Natural killer cell (primary cell): ENCODE results near the gene SSX1. TPM values are rescaled to one million over a fixed set of nuclear protein-coding genes. Genes with fewer than 3 reads are reported as not detected.
"Not testable (repeated sequence)": the region's sequence is repeated elsewhere in the genome, so short reads cannot be mapped to it uniquely, and the experiment has no call there.

ENCODE experiments used
- ATAC-seq, 3 donors: fragments of 150-1000 bp in 2 of 3; fragments of 200-7000 bp in 1 of 3; cut with Tn5 transposase; 1 replicate in 1 of 3; 2 replicates in 2 of 3; pipeline ENCODE4 v1.10.0; 2021; ENCODE audit warnings: mild to moderate bottlenecking in 2 of 3, moderate library complexity in 2 of 3
- DNase-seq, 2 donors: peaks; one replicate each; pipeline versions ENCODE4 v3.0.0 to v3.0.0-alpha.2; 2013 to 2021; ENCODE audit warnings: mixed read lengths in 1 of 2
- H3K27ac ChIP-seq: one replicate; pipeline ENCODE4 v1.5.1; 2013; ENCODE audit warnings: mild to moderate bottlenecking, low read length
- H3K27me3 ChIP-seq: one replicate; pipeline ENCODE4 v1.6.1; 2013; ENCODE audit warnings: low read length; ENCODE audit not compliant: control insufficient read depth, insufficient read depth
- H3K36me3 ChIP-seq: one replicate; pipeline ENCODE4 v1.6.1; 2013; ENCODE audit warnings: low read length; ENCODE audit not compliant: control insufficient read depth, insufficient read depth
- H3K4me1 ChIP-seq: one replicate; pipeline ENCODE4 v1.6.1; 2013; ENCODE audit warnings: low read length; ENCODE audit not compliant: control insufficient read depth, insufficient read depth
- H3K4me3 ChIP-seq: one replicate; pipeline ENCODE4 v1.5.1; 2013; ENCODE audit warnings: low read length
- H3K9me3 ChIP-seq: one replicate; pipeline ENCODE4 v1.6.1; 2013; ENCODE audit warnings: low read length; ENCODE audit not compliant: control insufficient read depth, insufficient read depth
- H3K27ac Mint-ChIP-seq, 2 donors: one replicate each; pipeline ENCODE4 v1.8.0; 2022; ENCODE audit warnings: mild to moderate bottlenecking in 2 of 2, mixed read lengths in 2 of 2, moderate library complexity in 1 of 2
- H3K27me3 Mint-ChIP-seq, 2 donors: one replicate each; pipeline ENCODE4 v1.8.0; 2022; ENCODE audit warnings: low read depth in 2 of 2, mixed read lengths in 2 of 2
- H3K36me3 Mint-ChIP-seq: one replicate; pipeline ENCODE4 v1.8.0; 2022; ENCODE audit warnings: mixed read lengths
- H3K4me1 Mint-ChIP-seq, 2 donors: one replicate each; pipeline ENCODE4 v1.8.0; 2022; ENCODE audit warnings: mixed read lengths in 2 of 2
- H3K4me3 Mint-ChIP-seq: one replicate; pipeline ENCODE4 v1.8.0; 2022; ENCODE audit warnings: mild to moderate bottlenecking, moderate library complexity, mixed read lengths
- H3K9me3 Mint-ChIP-seq, 2 donors: one replicate each; pipeline ENCODE4 v1.8.0; 2022; ENCODE audit warnings: mixed read lengths in 2 of 2
- CTCF ChIP-seq: fragments of 200-600 bp; IDR thresholded peaks from one replicate; pipeline ENCODE4 v1.8.0; 2022; ENCODE audit warnings: antibody characterized with exemption
- WGBS: methylation state at CpG from one replicate; pipeline ENCODE4 v1.1.7; 2013; ENCODE audit warnings: missing lambda C conversion rate; ENCODE audit not compliant: insufficient coverage; 5-methylcytosine and 5-hydroxymethylcytosine counted together
- intact Hi-C: fragments of 100-400 bp; cut with micrococcal nuclease; formaldehyde crosslinking; loops from one replicate; pipeline ENCODE4 v1.14.2; 2022
- total RNA-seq, 4 donors: library from RNA; stranded (reverse); fragments of 120-200 nt in 1 of 4; gene quantifications; one replicate each; pipeline versions ENCODE4 v1.2.3 to v1.2.4, GENCODE V29; 2013 to 2022

SSX1 gene
- total RNA-seq, 3 donors from 2014 or later (not counting 1 experiment from before 2014, with no cell fraction given), result not detected

GRCh38 chrX:48278958-48279357 is 23.8 kb downstream of the SSX1 start:
- no peak for ATAC-seq
- Histone ChIP-seq H3K9me3 (no peaks in the 10 kb centered on the region), H3K27ac (no peak overlapping the region), H3K4me3 (no peak overlapping the region), H3K36me3 (no peaks in the 10 kb centered on the region), H3K27me3 (no peaks in the 10 kb centered on the region), H3K4me1 (no peaks in the 10 kb centered on the region)
- Mint-ChIP-seq H3K4me1 (no peaks in the 10 kb centered on the region), H3K9me3 (no peaks in the 10 kb centered on the region), H3K27ac (no peak overlapping the region), H3K4me3 (no peak overlapping the region), H3K36me3 (no peaks in the 10 kb centered on the region), H3K27me3 (peaks cover 0 to 2% of the 10 kb centered on the region in 2 donors)
- 94% methylated on average over 9 of the region's 9 CpGs for WGBS
- no peak for TF ChIP-seq CTCF
- DNase-seq, result no peak
- intact Hi-C loops, result no loop called here

- ATAC-seq, H3K4me1 Mint-ChIP-seq, H3K27ac ChIP-seq, H3K27ac Mint-ChIP-seq, H3K27me3 Mint-ChIP-seq, H3K36me3 ChIP-seq, H3K36me3 Mint-ChIP-seq, H3K4me3 ChIP-seq, H3K4me3 Mint-ChIP-seq, intact Hi-C loops, H3K4me1 ChIP-seq, H3K9me3 ChIP-seq, H3K9me3 Mint-ChIP-seq, H3K27me3 ChIP-seq, DNase-seq: not testable (repeated sequence)
- 84% methylated on average over 3 of the region's 3 CpGs for WGBS
These were observed 25.5 kb downstream of the SSX1 start for GRCh38 chrX:48280729-48281128.

DNA sequence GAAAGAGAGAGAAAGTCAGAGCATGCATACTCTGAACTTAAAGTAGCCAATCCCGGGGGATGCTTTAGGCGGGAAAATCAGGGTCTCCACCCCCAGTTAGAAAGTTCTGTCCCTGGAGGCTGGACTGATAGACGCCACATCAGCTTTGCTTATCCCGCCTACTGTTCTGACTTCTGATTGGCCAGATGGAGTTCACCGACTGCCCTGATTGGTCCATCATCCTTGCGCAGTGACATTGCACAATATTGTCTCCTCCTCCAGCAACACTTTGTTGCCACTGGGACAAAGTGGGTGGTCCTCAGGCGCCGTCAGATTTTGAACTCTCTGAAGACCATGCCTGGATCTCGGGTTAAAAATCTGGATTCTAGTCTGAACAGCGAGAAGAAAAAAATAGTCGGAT is 51.0 kb downstream of the SSX1 start:
- Histone ChIP-seq H3K36me3 (no peaks in the 10 kb centered on the region), H3K4me3 (no peak overlapping the region), H3K9me3 (no peaks in the 10 kb centered on the region), H3K27ac (no peak overlapping the region), H3K4me1 (no peaks in the 10 kb centered on the region), H3K27me3 (no peaks in the 10 kb centered on the region)
- Mint-ChIP-seq H3K4me1 (no peaks in the 10 kb centered on the region), H3K4me3 (no peak overlapping the region), H3K27ac (no peak overlapping the region), H3K36me3 (no peaks in the 10 kb centered on the region), H3K9me3 (no peaks in the 10 kb centered on the region), H3K27me3 (peaks cover 0 to 24% of the 10 kb centered on the region in 2 donors)
- no peak for DNase-seq
- no peak for TF ChIP-seq CTCF
- no peak for ATAC-seq
- 93% methylated on average over 9 of the region's 11 CpGs for WGBS
- intact Hi-C loops, result no loop called here

DNA sequence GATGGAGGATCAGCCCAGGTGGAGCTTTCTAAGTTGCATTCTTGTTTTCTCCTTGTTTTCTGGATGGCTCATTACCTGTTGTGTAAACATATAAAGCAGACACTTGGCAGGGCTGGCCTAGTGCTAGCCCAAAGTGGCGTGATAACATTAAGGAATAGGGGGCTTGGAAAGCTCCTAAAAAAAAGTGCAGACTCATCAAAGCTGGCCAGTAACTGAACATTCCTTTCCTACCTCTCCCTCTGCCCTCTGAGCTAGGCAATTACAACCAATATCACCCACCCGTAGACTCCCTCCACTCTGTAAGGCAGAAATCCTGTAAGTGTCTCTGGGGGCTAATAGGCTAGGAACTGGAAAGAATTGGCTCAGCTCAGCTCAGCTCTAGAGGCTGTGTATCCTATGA is 58.8 kb downstream of the SSX1 start:
- H3K4me3 Mint-ChIP-seq, H3K4me3 ChIP-seq, ATAC-seq, intact Hi-C loops, H3K4me1 ChIP-seq, DNase-seq, H3K36me3 Mint-ChIP-seq, H3K36me3 ChIP-seq, H3K9me3 Mint-ChIP-seq, H3K4me1 Mint-ChIP-seq, H3K27me3 ChIP-seq, H3K27ac Mint-ChIP-seq, H3K27ac ChIP-seq, H3K9me3 ChIP-seq: not testable (repeated sequence)
- peaks cover 5 to 29% of the 10 kb centered on the region in 2 donors for H3K27me3 Mint-ChIP-seq
- 100% methylated on average over 1 of the region's 2 CpGs for WGBS

Other genes with a start within 250 kb of the SSX1 start
- not detected for gene SPACA5, start 248.4 kb upstream of the SSX1 start, total RNA-seq
- 1 to 10 TPM; 2.2 to 3.4 (median 3.1) TPM for gene ZNF630, start 183.8 kb upstream of the SSX1 start, total RNA-seq
- gene SPACA5B, start 124.8 kb upstream of the SSX1 start, total RNA-seq, result not detected
- gene SSX5, start 58.6 kb upstream of the SSX1 start, total RNA-seq, result not detected
- gene SSX3, start 101.3 kb downstream of the SSX1 start, total RNA-seq, result not detected
- gene SSX4, start 128.1 kb downstream of the SSX1 start, total RNA-seq, result not detected
- not detected for gene SSX4B, start 156.6 kb downstream of the SSX1 start, total RNA-seq
- 10 to 100 TPM; 20.3 to 25.1 (median 24.7) TPM for gene SLC38A5, start 214.9 kb downstream of the SSX1 start, total RNA-seq
- gene FTSJ1, start 220.8 kb downstream of the SSX1 start, total RNA-seq, result 10 to 100 TPM; 62.4 to 75.3 (median 67.3) TPM